Osteoblast (primary cell): ENCODE data around the gene PGLYRP4. TPM values are rescaled to one million over a fixed set of nuclear protein-coding genes. Genes with fewer than 3 reads are reported as not detected.

Experiments
- DNase-seq: peaks from one replicate; pipeline ENCODE4 v3.0.0; 2011; ENCODE audit warnings: low spot score, mixed read lengths; ENCODE audit not compliant: insufficient read length; ENCODE audit errors: missing footprints
- H2AFZ ChIP-seq: 2 replicates; pipeline ENCODE4 v1.6.0; 2011; ENCODE audit warnings: mild to moderate bottlenecking, low read length
- H3K27ac ChIP-seq: 2 replicates; pipeline ENCODE4 v1.5.1; 2011; ENCODE audit warnings: mild to moderate bottlenecking, low read depth, low read length, moderate library complexity
- H3K27me3 ChIP-seq: 2 replicates; pipeline ENCODE4 v1.6.0; 2012; ENCODE audit warnings: mild to moderate bottlenecking, control low read depth, inconsistent platforms, low read length, moderate library complexity; ENCODE audit not compliant: insufficient read depth
- H3K36me3 ChIP-seq: 2 replicates; pipeline ENCODE4 v1.5.1; 2011; ENCODE audit warnings: mild to moderate bottlenecking, low read length, control low read depth, moderate library complexity; ENCODE audit not compliant: insufficient read depth
- H3K4me1 ChIP-seq: 2 replicates; pipeline ENCODE4 v1.5.1; 2011; ENCODE audit warnings: mild to moderate bottlenecking, low read length, control low read depth, moderate library complexity; ENCODE audit not compliant: insufficient read depth
- H3K4me2 ChIP-seq: 2 replicates; pipeline ENCODE4 v1.6.0; 2011; ENCODE audit warnings: mild to moderate bottlenecking, low read length; ENCODE audit not compliant: insufficient read depth
- H3K4me3 ChIP-seq: fragments of 200-600 bp; sonication (generic); 3 replicates; pipeline ENCODE4 v1.5.1; 2012; ENCODE audit warnings: mild to moderate bottlenecking, low read length, inconsistent platforms; ENCODE audit not compliant: insufficient read depth
- H3K79me2 ChIP-seq: 2 replicates; pipeline ENCODE4 v1.6.0; 2012; ENCODE audit warnings: mild to moderate bottlenecking, low read length, control low read depth, inconsistent platforms; ENCODE audit not compliant: insufficient read depth
- H3K9me3 ChIP-seq: 2 replicates; pipeline ENCODE4 v1.5.1; 2011; ENCODE audit warnings: low read depth, low read length, control low read depth
- H4K20me1 ChIP-seq: 2 replicates; pipeline ENCODE4 v1.6.0; 2012; ENCODE audit warnings: mild to moderate bottlenecking, low read length, control low read depth; ENCODE audit not compliant: insufficient read depth
- total RNA-seq: library from RNA; depleted of rRNA; stranded (reverse); fragments of >200 nt; gene quantifications from 2 replicates; pipeline ENCODE4 v1.2.3, GENCODE V29; 2012
- TF ChIP-seq, protein P1 (sequence below): IDR thresholded peaks from 2 replicates; pipeline ENCODE4 v1.5.1; 2011; ENCODE audit warnings: mild to moderate bottlenecking, low read depth, low read length, moderate library complexity; ENCODE audit errors: extremely low read depth

PGLYRP4 gene
- total RNA-seq, 1 donor: not detected

DNA sequence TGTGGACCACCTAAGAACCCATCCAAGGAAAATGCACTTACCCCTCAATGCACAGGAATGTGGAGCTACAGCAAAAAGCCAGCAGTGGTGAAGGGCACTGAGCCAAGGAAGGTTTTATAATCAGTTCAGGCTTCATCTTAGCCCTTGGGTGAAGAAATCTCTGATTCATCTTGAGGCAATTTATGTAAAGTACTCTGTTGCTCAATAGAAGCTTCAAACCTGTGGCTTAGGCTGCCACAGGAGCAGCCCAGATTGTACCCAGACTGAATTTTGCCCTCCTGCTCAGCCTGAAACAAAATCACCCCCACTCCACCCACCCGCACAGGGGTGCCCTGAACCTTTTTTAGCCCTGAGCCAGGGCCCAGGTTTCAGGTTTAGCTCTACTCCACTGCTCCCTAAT is 26.9 kb upstream of the PGLYRP4 start, which contains the start of gene S100A12:
Gene S100A12 (minus strand): TSS at position 111 of the 400 bp plus-strand sequence. CDS start 1,029 bp downstream, outside the sequence.
- Histone ChIP-seq H4K20me1 (no peaks in the 10 kb centered on the region), H3K27me3 (peaks cover 2% of the 10 kb centered on the region), H3K36me3 (no peaks in the 10 kb centered on the region), H3K4me1 (peaks cover 6% of the 10 kb centered on the region), H2AFZ (no peak within 1 kb of the TSS), H3K27ac (no peak within 1 kb of the TSS), H3K4me3 (no peak within 1 kb of the TSS), H3K4me2 (no peak within 1 kb of the TSS), H3K79me2 (no peaks in the 10 kb centered on the region), H3K9me3 (no peaks in the 10 kb centered on the region)
- DNase-seq: no peak
- TF ChIP-seq, protein P1, sequence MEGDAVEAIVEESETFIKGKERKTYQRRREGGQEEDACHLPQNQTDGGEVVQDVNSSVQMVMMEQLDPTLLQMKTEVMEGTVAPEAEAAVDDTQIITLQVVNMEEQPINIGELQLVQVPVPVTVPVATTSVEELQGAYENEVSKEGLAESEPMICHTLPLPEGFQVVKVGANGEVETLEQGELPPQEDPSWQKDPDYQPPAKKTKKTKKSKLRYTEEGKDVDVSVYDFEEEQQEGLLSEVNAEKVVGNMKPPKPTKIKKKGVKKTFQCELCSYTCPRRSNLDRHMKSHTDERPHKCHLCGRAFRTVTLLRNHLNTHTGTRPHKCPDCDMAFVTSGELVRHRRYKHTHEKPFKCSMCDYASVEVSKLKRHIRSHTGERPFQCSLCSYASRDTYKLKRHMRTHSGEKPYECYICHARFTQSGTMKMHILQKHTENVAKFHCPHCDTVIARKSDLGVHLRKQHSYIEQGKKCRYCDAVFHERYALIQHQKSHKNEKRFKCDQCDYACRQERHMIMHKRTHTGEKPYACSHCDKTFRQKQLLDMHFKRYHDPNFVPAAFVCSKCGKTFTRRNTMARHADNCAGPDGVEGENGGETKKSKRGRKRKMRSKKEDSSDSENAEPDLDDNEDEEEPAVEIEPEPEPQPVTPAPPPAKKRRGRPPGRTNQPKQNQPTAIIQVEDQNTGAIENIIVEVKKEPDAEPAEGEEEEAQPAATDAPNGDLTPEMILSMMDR: no peak

DNA sequence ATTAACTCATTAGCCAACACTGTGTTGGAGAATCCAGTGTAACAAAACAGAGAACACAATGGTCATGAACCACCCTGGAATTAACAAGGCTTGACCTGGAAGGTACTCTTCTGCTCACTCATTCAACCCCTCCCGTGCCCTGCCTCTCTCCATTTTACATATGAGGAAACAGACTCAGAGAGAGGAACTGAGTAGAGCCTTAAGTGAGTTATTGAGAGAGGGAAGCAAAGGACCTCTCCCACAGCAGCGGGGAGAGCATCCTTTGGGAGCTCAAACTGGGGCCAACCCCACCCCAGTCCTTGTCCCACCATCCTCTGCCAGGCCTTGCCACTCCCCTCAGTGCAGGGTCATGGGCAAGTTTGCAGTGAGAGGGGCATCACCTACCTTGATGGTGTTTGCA is 25.4 kb upstream of the PGLYRP4 start:
- no peak overlapping the region for H3K4me3 ChIP-seq
- H3K9me3 ChIP-seq: no peaks in the 10 kb centered on the region
- H3K79me2 ChIP-seq: no peaks in the 10 kb centered on the region
- no peak overlapping the region for H3K4me2 ChIP-seq
- no peaks in the 10 kb centered on the region for H4K20me1 ChIP-seq
- DNase-seq: no peak
- H3K4me1 ChIP-seq: peaks cover 6% of the 10 kb centered on the region
- H3K27ac ChIP-seq: no peak overlapping the region
- peaks cover 5% of the 10 kb centered on the region for H3K27me3 ChIP-seq
- H3K36me3 ChIP-seq: no peaks in the 10 kb centered on the region
- TF ChIP-seq, protein P1: no peak
- no peak overlapping the region for H2AFZ ChIP-seq

DNA sequence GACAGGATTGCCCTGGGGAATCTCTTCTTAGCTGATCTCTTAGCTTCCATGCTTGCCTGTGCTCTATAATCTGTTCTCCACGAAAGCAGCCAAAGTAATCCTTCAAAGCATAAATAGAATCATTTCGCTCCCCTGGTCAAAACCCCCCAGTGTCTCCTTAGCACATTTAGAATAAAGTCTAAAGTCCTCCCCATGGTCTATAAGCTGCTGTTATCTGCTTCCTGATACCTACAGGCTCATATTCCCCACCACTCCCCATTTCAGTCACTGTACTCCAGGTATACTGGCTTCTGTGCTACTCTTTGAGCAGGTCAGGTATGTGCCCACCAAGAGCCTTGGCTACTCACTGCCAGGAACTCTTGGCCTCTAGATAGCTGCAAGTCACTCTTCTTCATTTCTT is 23.9 kb upstream of the PGLYRP4 start:
- Histone ChIP-seq H4K20me1 (no peaks in the 10 kb centered on the region), H3K27ac (no peak overlapping the region), H3K27me3 (peaks cover 5% of the 10 kb centered on the region), H3K4me3 (no peak overlapping the region), H3K4me2 (no peak overlapping the region), H3K79me2 (no peaks in the 10 kb centered on the region), H3K4me1 (peaks cover 6% of the 10 kb centered on the region), H3K36me3 (no peaks in the 10 kb centered on the region), H2AFZ (no peak overlapping the region), H3K9me3 (no peaks in the 10 kb centered on the region)
- TF ChIP-seq, protein P1: no peak
- DNase-seq: no peak

DNA sequence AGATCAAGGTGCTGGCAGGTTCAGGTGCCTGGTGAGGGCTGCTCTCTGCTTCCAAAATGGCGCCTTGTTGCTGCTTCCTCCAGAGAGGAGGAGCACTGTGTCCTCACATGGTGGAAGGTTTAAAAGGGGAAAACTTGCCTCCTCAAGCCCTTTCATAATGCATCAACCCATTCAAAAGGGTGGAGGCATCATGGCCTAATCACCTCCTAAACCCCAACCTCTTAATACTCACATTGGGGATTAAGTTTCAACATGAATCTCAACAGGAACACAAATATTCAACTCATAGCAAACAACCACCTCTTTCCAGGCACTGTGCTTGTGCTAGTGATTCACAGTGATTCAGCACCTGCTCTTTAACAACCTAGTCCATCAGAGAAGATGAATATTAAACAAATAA is 22.6 kb upstream of the PGLYRP4 start:
- Histone ChIP-seq H4K20me1 (no peaks in the 10 kb centered on the region), H3K79me2 (no peaks in the 10 kb centered on the region), H2AFZ (no peak overlapping the region), H3K27me3 (peaks cover 5% of the 10 kb centered on the region), H3K9me3 (no peaks in the 10 kb centered on the region), H3K36me3 (no peaks in the 10 kb centered on the region), H3K4me3 (no peak overlapping the region), H3K27ac (no peak overlapping the region), H3K4me1 (peaks cover 6% of the 10 kb centered on the region), H3K4me2 (no peak overlapping the region)
- no peak for DNase-seq
- TF ChIP-seq, protein P1: no peak
